NB4 (cell line): ENCODE data around the gene DRAP1.
A peak's percentile ranks its signal among the peaks of the same experiment; 100 is the strongest.

Experiments used
- DNase-seq: peaks from one replicate; pipeline ENCODE4 v3.0.0; 2010; ENCODE audit warnings: low read depth
- H3K4me3 ChIP-seq: one replicate; pipeline ENCODE4 v1.5.1; 2011; ENCODE audit warnings: mild to moderate bottlenecking, low read depth, low read length, moderate library complexity
- MYC ChIP-seq: IDR thresholded peaks from 2 replicates; pipeline ENCODE4 v1.6.1; 2011; ENCODE audit warnings: low read depth, low read length
- POLR2A ChIP-seq: IDR thresholded peaks from 2 replicates; pipeline ENCODE4 v1.6.1; 2011; ENCODE audit warnings: mild to moderate bottlenecking; ENCODE audit not compliant: insufficient read length; ENCODE audit errors: extremely low read depth
- TF ChIP-seq, protein P1 (sequence below): IDR thresholded peaks from one replicate; pipeline ENCODE4 v1.5.1; 2012; ENCODE audit warnings: low read depth, low read length
- TF ChIP-seq, protein P2 (sequence below): IDR thresholded peaks from 2 replicates; pipeline ENCODE4 v1.6.1; 2011; ENCODE audit warnings: low read depth, low read length

The DRAP1 gene

DNA sequence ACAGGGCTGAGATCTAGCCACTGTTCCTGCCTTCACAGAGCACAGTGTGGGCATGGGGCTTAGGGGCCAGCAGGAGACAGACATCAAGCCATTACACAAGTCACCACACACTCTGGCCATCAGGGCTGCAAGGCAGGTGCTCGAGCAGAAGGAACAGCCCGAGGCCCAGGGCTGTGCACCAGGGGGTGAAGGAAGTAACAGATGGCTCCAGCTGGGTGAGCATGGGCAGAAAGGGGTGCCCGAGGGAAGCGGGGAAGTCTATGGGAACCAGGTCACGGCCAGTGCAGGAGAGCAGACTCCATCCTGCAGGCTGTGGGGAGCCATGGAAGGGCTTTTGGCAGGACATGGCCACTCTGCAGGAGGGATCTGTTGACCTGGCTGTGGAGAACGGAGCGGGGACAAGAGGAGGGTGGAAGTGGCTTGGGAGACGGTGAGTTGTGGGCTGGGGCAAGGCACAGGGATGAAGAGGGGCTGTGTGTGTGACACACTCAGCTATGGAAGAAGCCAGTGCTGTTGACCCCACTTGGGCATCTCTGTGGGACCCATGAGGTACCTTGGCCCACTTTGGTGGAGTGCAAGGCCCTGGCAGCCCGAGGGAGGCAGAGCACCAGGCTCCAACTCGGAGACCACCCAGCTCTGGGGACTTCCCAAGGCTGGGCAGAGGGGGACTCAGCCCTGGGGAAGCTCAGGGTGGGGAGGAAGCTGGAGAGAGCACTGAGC lies 4.0 kb upstream of the DRAP1 start:
- DNase-seq: peak; percentile 73
- H3K4me3 ChIP-seq: peak overlapping the region; percentile 19
- TF ChIP-seq POLR2A: no peak
- TF ChIP-seq MYC: no peak
- TF ChIP-seq, protein P1, sequence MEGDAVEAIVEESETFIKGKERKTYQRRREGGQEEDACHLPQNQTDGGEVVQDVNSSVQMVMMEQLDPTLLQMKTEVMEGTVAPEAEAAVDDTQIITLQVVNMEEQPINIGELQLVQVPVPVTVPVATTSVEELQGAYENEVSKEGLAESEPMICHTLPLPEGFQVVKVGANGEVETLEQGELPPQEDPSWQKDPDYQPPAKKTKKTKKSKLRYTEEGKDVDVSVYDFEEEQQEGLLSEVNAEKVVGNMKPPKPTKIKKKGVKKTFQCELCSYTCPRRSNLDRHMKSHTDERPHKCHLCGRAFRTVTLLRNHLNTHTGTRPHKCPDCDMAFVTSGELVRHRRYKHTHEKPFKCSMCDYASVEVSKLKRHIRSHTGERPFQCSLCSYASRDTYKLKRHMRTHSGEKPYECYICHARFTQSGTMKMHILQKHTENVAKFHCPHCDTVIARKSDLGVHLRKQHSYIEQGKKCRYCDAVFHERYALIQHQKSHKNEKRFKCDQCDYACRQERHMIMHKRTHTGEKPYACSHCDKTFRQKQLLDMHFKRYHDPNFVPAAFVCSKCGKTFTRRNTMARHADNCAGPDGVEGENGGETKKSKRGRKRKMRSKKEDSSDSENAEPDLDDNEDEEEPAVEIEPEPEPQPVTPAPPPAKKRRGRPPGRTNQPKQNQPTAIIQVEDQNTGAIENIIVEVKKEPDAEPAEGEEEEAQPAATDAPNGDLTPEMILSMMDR: no peak

DNA sequence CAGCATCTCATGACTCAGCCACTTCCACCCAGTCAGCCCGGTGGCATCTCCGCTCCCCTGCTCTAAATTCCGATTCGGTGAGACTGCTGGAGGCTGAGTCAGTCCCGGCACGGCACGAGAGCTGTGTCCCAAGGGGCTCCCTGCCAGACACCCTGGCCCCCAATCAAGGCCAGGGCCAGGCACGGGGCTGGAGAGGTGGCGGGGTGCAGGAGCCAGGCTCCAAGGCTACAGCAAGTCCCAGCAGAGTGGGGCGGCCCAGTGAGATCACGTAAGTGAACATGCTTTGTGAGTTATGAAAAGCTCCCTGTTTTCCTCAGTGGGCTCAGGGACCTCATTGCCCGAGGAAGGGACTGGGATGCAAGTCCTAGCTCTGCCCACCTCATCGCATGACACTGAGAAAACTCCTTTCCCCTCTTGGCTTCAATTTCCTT lies 3.4 kb upstream of the DRAP1 start:
- peak; percentile 96 for DNase-seq
- peak overlapping the region; percentile 9 for H3K4me3 ChIP-seq
- TF ChIP-seq POLR2A: no peak
- TF ChIP-seq, protein P2, sequence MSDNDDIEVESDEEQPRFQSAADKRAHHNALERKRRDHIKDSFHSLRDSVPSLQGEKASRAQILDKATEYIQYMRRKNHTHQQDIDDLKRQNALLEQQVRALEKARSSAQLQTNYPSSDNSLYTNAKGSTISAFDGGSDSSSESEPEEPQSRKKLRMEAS: peak; percentile 24; the same call in 1 of the 2 replicates

DNA sequence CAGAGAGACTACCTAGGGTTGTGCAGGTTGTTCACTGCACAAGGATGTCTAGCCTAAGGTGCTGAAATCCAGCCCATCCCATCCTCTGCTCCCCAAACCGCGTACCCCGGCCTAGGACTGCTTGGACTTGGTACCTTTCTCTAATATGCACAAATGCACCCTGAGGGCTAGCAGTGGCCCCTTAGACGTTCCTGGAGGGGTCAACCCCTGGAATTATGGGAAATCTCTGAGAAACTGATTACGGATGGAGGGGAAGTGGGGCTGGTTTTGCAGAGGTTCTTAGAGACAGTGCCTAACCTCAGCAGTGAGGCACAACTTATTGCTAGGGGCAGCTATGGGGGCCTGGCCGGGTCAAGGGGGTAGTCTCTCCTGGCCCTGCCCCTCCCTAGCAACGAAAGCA lies 2.8 kb upstream of the DRAP1 start:
- H3K4me3 ChIP-seq: no peak overlapping the region
- TF ChIP-seq POLR2A (no peak), MYC (no peak)
- TF ChIP-seq, protein P2: no peak
- TF ChIP-seq, protein P1: no peak
- no peak for DNase-seq

DNA sequence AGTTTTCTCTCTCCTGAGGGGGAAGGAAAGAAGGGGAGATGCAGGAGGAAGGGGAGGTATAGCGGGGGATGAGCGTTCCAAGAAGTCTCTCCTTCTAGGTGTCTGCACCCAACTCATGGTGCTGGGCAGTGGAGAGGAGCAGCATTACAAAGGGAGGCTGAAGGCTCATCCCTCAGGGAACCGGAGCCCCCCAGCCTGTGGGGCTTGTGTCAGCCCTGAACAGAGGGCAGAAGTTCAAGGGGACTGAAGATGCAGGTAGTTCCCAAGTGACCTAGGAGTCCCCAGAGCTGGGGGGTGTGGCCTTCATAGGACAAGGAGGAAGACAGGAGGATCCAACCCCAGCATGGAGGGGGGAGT lies 2.2 kb upstream of the DRAP1 start:
- DNase-seq: no peak
- TF ChIP-seq POLR2A (no peak), MYC (no peak)
- TF ChIP-seq, protein P2: no peak
- TF ChIP-seq, protein P1: no peak
- no peak overlapping the region for H3K4me3 ChIP-seq

DNA sequence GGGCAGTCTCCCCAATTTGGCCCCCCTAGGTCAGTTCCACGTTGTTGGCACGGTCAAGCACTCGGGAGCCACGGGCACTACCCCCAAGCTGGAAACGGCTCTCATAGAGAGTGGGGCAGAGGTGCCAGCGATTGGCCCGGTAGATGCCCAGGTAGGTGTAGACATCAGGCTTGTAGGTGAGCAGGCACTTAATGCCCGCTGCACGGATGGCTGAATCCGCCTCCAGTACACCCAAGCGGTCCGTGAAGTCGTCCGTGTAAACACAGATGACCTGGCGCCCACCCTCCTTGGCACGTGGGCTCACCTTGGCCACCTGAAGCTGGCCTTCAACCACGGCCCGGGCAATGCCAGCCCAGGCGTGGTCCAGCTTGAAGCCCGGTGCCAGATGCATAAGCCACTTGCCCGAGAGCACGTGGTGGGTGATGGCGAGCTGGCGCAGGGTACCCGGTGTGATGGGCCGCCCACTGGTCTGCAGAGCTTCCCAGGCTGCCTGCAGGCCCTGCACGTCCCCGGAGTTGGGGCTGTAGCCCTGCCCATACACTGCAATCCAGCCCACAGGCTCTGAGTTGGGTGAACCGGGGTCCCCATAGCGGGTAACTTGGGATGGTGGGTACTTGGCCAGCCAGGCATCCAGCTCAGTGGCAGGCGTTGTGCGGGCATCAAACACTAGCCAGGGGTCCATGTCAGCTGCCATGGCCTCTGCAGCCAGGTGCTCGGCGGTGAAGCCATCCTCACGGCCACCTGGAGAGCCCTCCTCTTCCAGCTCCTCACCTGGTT lies 1.6 kb upstream of the DRAP1 start:
- peak overlapping the region; percentile 89 for H3K4me3 ChIP-seq
- TF ChIP-seq MYC: no peak
- TF ChIP-seq, protein P1: no peak
- TF ChIP-seq POLR2A: no peak
- TF ChIP-seq, protein P2: no peak

More for the DNA sequence above, 1.6 kb upstream of the DRAP1 start:
- no peak for DNase-seq
